ENCODE results near the gene PAFAH2. TPM values are rescaled to one million over a fixed set of nuclear protein-coding genes. Genes with fewer than 3 reads are reported as not detected.

Gene PAFAH2
- total RNA-seq, 1 donor from 2014 or later = 10.7 TPM

DNA sequence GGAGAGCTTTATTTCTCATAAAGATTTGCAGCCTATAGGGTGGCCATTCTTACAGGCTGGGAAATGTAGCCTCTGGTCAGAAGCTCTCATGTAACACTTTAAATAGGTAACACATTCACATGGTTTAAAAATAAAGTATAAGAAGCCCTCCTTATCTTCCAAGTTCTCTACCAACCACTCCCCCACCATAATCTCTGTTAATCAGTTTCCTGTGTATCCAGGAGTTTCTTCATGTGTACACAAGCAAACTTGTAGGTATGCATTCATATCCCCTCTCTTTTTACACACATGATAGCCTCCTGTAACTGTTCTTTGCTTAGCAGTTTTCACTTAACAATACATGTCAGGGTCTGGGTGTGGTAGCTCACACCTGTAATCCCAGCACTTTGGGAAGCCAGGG, 86.7 kb downstream of the PAFAH2 start:
- H3K4me3 Mint-ChIP-seq = peak overlapping the region; percentile 16
- H3K27me3 Mint-ChIP-seq (ENCODE audit: low read depth) = peaks cover 3% of the 10 kb centered on the region
- peaks cover 5% of the 10 kb centered on the region for H3K9me3 Mint-ChIP-seq
- H3K4me1 Mint-ChIP-seq = peaks cover 35% of the 10 kb centered on the region
- DNase-seq (ENCODE audit: low read depth, low spot score) = no peak
- no peak for TF ChIP-seq CTCF (conservative IDR thresholded peaks at IDR 0.05)
- H3K27ac Mint-ChIP-seq (ENCODE audit: unreplicated experiment) = no peak overlapping the region
- no peaks in the 10 kb centered on the region for H3K36me3 Mint-ChIP-seq (ENCODE audit: low read depth)

Other genes starting within 250 kb of the PAFAH2 start
- gene SELENON, start 197.9 kb downstream of the PAFAH2 start, total RNA-seq = 146 and 148 TPM in 2 replicates
- 61.1 and 68.6 TPM in 2 replicates for gene MTFR1L, start 178.1 kb downstream of the PAFAH2 start, total RNA-seq
- 13.6 and 15.2 TPM in 2 replicates for gene AUNIP, start 138.6 kb downstream of the PAFAH2 start, total RNA-seq
- gene PAQR7, start 122.4 kb downstream of the PAFAH2 start, total RNA-seq = 12.7 and 13.3 TPM in 2 replicates
- 934 and 986 TPM in 2 replicates for gene STMN1, start 91.6 kb downstream of the PAFAH2 start, total RNA-seq
- gene EXTL1, start 23.7 kb upstream of the PAFAH2 start, total RNA-seq = 7.6 and 8.1 TPM in 2 replicates
- not detected in 2 replicates for gene SLC30A2, start 48.1 kb upstream of the PAFAH2 start, total RNA-seq
- gene TRIM63, start 69.6 kb upstream of the PAFAH2 start, total RNA-seq = not detected in 2 replicates
- 22.8 and 23.8 TPM in 2 replicates for gene PDIK1L, start 113.8 kb upstream of the PAFAH2 start, total RNA-seq
- 1.0 and 1.2 TPM in 2 replicates for gene FAM110D, start 161.0 kb upstream of the PAFAH2 start, total RNA-seq
- gene C1orf232, start 170.9 kb upstream of the PAFAH2 start, total RNA-seq = not detected in 2 replicates
- gene ZNF593, start 171.8 kb upstream of the PAFAH2 start, total RNA-seq = 34.3 and 36.2 TPM in 2 replicates
- not detected in 2 replicates for gene ZNF593OS, start 173.8 kb upstream of the PAFAH2 start, total RNA-seq
- 3.0 and 3.6 TPM in 2 replicates for gene CNKSR1, start 179.4 kb upstream of the PAFAH2 start, total RNA-seq
- gene CATSPER4, start 192.5 kb upstream of the PAFAH2 start, total RNA-seq = not detected in 2 replicates
- 46.6 and 48.0 TPM in 2 replicates for gene CEP85, start 236.1 kb upstream of the PAFAH2 start, total RNA-seq